Thymus (tissue), 11 donors: ENCODE data around the gene GUCD1. TPM values are rescaled to one million over a fixed set of nuclear protein-coding genes. Genes with fewer than 3 reads are reported as not detected.
A peak's percentile ranks its signal among the peaks of the same experiment; 100 is the strongest.

Experiments
- DNase-seq, 9 donors: peaks; one replicate each; pipeline ENCODE4 v3.0.0-alpha.2; 2013; ENCODE audit warnings: low spot score in 9 of 9, low read depth in 6 of 9, missing footprints in 1 of 9
- H3K27ac ChIP-seq, 2 donors: one replicate each; pipeline ENCODE4 v1.5.1; 2013; ENCODE audit warnings: control low read depth in 1 of 2, low read depth in 1 of 2, low read length in 1 of 2, mild to moderate bottlenecking in 1 of 2, moderate library complexity in 1 of 2
- H3K27me3 ChIP-seq, 2 donors: one replicate each; pipeline ENCODE4 v1.5.1; 2013; ENCODE audit warnings: low read length in 1 of 2; ENCODE audit not compliant: control insufficient read depth in 2 of 2, insufficient read depth in 1 of 2
- H3K36me3 ChIP-seq, 2 donors: one replicate each; pipeline ENCODE4 v1.5.1; 2013; ENCODE audit warnings: low read length in 1 of 2, mild to moderate bottlenecking in 1 of 2, moderate library complexity in 1 of 2; ENCODE audit not compliant: control insufficient read depth in 2 of 2, insufficient read depth in 2 of 2
- H3K4me1 ChIP-seq, 2 donors: one replicate each; pipeline ENCODE4 v1.5.1; 2013; ENCODE audit warnings: low read length in 2 of 2; ENCODE audit not compliant: control insufficient read depth in 2 of 2, insufficient read depth in 2 of 2
- H3K4me3 ChIP-seq, 2 donors: one replicate each; pipeline ENCODE4 v1.5.1; 2013; ENCODE audit warnings: low read length in 2 of 2, control low read depth in 1 of 2, mild to moderate bottlenecking in 1 of 2
- H3K9me3 ChIP-seq, 2 donors: one replicate each; pipeline ENCODE4 v1.5.1; 2013; ENCODE audit warnings: low read length in 1 of 2, mild to moderate bottlenecking in 1 of 2; ENCODE audit not compliant: control insufficient read depth in 2 of 2, insufficient read depth in 1 of 2
- WGBS: extraction: QIAGEN DNeasy Blood & Tissue Kit; methylation state at CpG from one replicate; pipeline ENCODE4 v1.1.7; 2013; 5-methylcytosine and 5-hydroxymethylcytosine counted together
- polyA plus RNA-seq: library from polyadenylated mRNA; stranded (reverse); fragments of 200-250 nt; gene quantifications from one replicate; pipeline ENCODE4 v1.2.3, GENCODE V29; 2013
- total RNA-seq: library from RNA; stranded (reverse); fragments of 120-200 nt; gene quantifications from one replicate; pipeline ENCODE4 v1.2.4, GENCODE V29; 2013
- donor health status: healthy.

The GUCD1 gene
- total and polyA plus RNA-seq, 2 donors = 54.1 to 65.9 TPM

- Histone ChIP-seq H3K27ac (no peak overlapping the region), H3K27me3 (no peaks in the 10 kb centered on the region), H3K9me3 (no peaks in the 10 kb centered on the region), H3K36me3 (no peaks in the 10 kb centered on the region), H3K4me1 (peaks cover 54 to 63% of the 10 kb centered on the region in 2 donors), H3K4me3 (no peak overlapping the region)
- DNase-seq = no peak
- WGBS = 75% methylated on average over 5 of the region's 5 CpGs
Observed at GRCh38 chr22:24503843-24504338, 51.0 kb downstream of the GUCD1 start.

DNA sequence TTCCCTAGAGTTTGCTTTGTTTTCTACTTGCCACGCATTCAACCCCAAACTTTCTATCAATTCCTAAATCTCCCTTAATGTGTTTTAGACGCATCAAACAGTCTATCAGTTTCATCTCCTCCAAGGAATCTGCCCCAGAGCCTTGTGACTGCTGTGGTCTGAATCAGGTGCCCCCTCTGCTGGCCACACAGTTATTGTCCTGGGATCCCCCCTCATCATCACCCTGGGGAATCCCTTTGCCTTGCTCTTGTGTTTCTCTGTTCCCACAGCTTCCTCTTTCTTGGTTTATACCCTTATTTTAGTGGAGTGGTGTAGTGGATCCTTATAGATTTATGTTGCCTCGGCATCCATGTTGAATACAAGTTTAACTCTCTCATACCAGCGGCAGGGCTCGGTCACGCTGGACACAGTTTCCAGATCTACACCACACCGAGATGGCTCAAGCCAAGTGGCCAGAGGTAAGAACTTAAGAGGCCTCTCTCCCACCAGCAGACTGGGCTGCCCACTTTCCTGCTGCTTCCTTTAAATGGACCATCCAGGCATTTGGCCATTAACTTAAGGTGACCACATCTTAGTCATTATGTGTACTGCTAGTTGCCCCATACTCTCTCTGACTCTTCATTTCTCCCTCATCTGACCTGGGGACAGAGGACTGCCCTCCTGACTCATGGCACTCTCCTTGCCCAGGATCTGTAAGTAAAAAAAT, 51.6 kb downstream of the GUCD1 start:
- DNase-seq = peak in 5 of 9 donors; percentile 40 to 74 (median 52)
- H3K36me3 ChIP-seq = no peaks in the 10 kb centered on the region
- 71% methylated on average over 7 of the region's 7 CpGs for WGBS
- H3K9me3 ChIP-seq = no peaks in the 10 kb centered on the region
- H3K27ac ChIP-seq = no peak overlapping the region
- H3K4me3 ChIP-seq = no peak overlapping the region
- H3K4me1 ChIP-seq = peaks cover 60 to 69% of the 10 kb centered on the region in 2 donors
- no peaks in the 10 kb centered on the region for H3K27me3 ChIP-seq

GRCh38 chr22:24502541-24502940, 52.4 kb downstream of the GUCD1 start:
- H3K36me3 ChIP-seq = no peaks in the 10 kb centered on the region
- H3K9me3 ChIP-seq = no peaks in the 10 kb centered on the region
- H3K27ac ChIP-seq = no peak overlapping the region
- no peak for DNase-seq
- 94% methylated on average over 1 of the region's 1 CpG for WGBS
- no peak overlapping the region for H3K4me3 ChIP-seq
- H3K4me1 ChIP-seq = peaks cover 68 to 76% of the 10 kb centered on the region in 2 donors
- no peaks in the 10 kb centered on the region for H3K27me3 ChIP-seq

- WGBS = 88% methylated on average over 7 of the region's 7 CpGs
- H3K36me3 ChIP-seq = no peaks in the 10 kb centered on the region
- H3K4me3 ChIP-seq = no peak overlapping the region
- H3K27me3 ChIP-seq = no peaks in the 10 kb centered on the region
- H3K27ac ChIP-seq = no peak overlapping the region
- no peak for DNase-seq
- H3K4me1 ChIP-seq = peaks cover 73 to 78% of the 10 kb centered on the region in 2 donors
- no peaks in the 10 kb centered on the region for H3K9me3 ChIP-seq
Observed at GRCh38 chr22:24502034-24502433, 52.9 kb downstream of the GUCD1 start.

GRCh38 chr22:24501301-24502005, 53.5 kb downstream of the GUCD1 start:
- Histone ChIP-seq H3K27me3 (peaks cover 0 to 4% of the 10 kb centered on the region in 2 donors), H3K4me1 (peaks cover 77 to 79% of the 10 kb centered on the region in 2 donors), H3K36me3 (no peaks in the 10 kb centered on the region), H3K4me3 (no peak overlapping the region), H3K27ac (no peak overlapping the region), H3K9me3 (no peaks in the 10 kb centered on the region)
- DNase-seq = no peak
- 91% methylated on average over 8 of the region's 8 CpGs for WGBS

GRCh38 chr22:24500277-24500820, 54.6 kb downstream of the GUCD1 start:
- peak in 2 of 9 donors; percentile 40 to 78 for DNase-seq
- Histone ChIP-seq H3K27me3 (peaks cover 6 to 15% of the 10 kb centered on the region in 2 donors), H3K36me3 (no peaks in the 10 kb centered on the region), H3K27ac (peak overlapping the region; percentile 12 to 14), H3K4me3 (no peak overlapping the region), H3K4me1 (peaks cover 78 to 81% of the 10 kb centered on the region in 2 donors), H3K9me3 (peaks cover 0 to 3% of the 10 kb centered on the region in 2 donors)
- 67% methylated on average over 16 of the region's 16 CpGs for WGBS

- H3K4me1 ChIP-seq = peaks cover 81 to 85% of the 10 kb centered on the region in 2 donors
- 44% methylated on average over 10 of the region's 10 CpGs for WGBS
Observed at GRCh38 chr22:24499706-24500276, 55.1 kb downstream of the GUCD1 start.

GRCh38 chr22:24498824-24499223, 56.1 kb downstream of the GUCD1 start:
- DNase-seq = no peak
- peaks cover 0 to 3% of the 10 kb centered on the region in 2 donors for H3K36me3 ChIP-seq
- no peak overlapping the region for H3K27ac ChIP-seq
- H3K4me1 ChIP-seq = peaks cover 76 to 89% of the 10 kb centered on the region in 2 donors
- peaks cover 4 to 16% of the 10 kb centered on the region in 2 donors for H3K9me3 ChIP-seq
- H3K27me3 ChIP-seq = peaks cover 21 to 30% of the 10 kb centered on the region in 2 donors
- H3K4me3 ChIP-seq = no peak overlapping the region
- WGBS = 95% methylated on average over 11 of the region's 11 CpGs

More at GRCh38 chr22:24499706-24500276, 55.1 kb downstream of the GUCD1 start:
- peaks cover 0 to 3% of the 10 kb centered on the region in 2 donors for H3K36me3 ChIP-seq
- peaks cover 12 to 20% of the 10 kb centered on the region in 2 donors for H3K27me3 ChIP-seq
- peak in 3 of 9 donors; percentile 51 to 58 (median 58) for DNase-seq
- H3K9me3 ChIP-seq = peaks cover 4 to 8% of the 10 kb centered on the region in 2 donors
- no peak overlapping the region for H3K4me3 ChIP-seq
- H3K27ac ChIP-seq = peak overlapping the region in 1 of 2 donors; percentile 14
